Sigmoid colon (tissue), 7 donors: ENCODE results near the gene AANAT. TPM values are rescaled to one million over a fixed set of nuclear protein-coding genes. Genes with fewer than 3 reads are reported as not detected.

Experiments used
- DNase-seq: peaks from one replicate; pipeline ENCODE4 v3.0.0-alpha.2; 2019
- H3K27ac ChIP-seq, 4 donors: fragments of 200-600 bp; sonication (generic); one replicate each; pipeline ENCODE4 v1.5.1; 2016 to 2019; ENCODE audit warnings: mild to moderate bottlenecking in 1 of 4
- H3K27me3 ChIP-seq, 3 donors: fragments of 200-600 bp; sonication (generic); one replicate each; pipeline ENCODE4 v1.5.1; 2019; ENCODE audit warnings: mild to moderate bottlenecking in 1 of 3
- H3K36me3 ChIP-seq, 4 donors: fragments of 200-600 bp; sonication (generic); one replicate each; pipeline ENCODE4 v1.5.1; 2016 to 2019
- H3K4me1 ChIP-seq, 4 donors: fragments of 200-600 bp; sonication (generic); one replicate each; pipeline ENCODE4 v1.5.1; 2017 to 2019
- H3K4me3 ChIP-seq, 4 donors: fragments of 200-600 bp; sonication (generic); one replicate each; pipeline ENCODE4 v1.5.1; 2017 to 2019; ENCODE audit warnings: mild to moderate bottlenecking in 2 of 4, moderate library complexity in 1 of 4
- H3K9me3 ChIP-seq, 4 donors: fragments of 200-600 bp in 3 of 4; sonication (generic) in 3 of 4; one replicate each; pipeline versions ENCODE4 v1.5.1 to v1.6.1; 2013 to 2019
- EP300 ChIP-seq, 4 donors: sonication (generic); formaldehyde crosslinking; IDR thresholded peaks; one replicate each; pipeline ENCODE4 v1.6.1; 2017; ENCODE audit warnings: antibody characterized with exemption in 4 of 4
- POLR2A ChIP-seq, 2 donors: fragments of 450-650 bp; IDR thresholded peaks; one replicate each; pipeline ENCODE4 v1.6.1; 2016; ENCODE audit warnings: antibody characterized with exemption in 2 of 2, mild to moderate bottlenecking in 2 of 2, moderate library complexity in 2 of 2
- POLR2AphosphoS5 ChIP-seq, 4 donors: sonication (generic); formaldehyde crosslinking; IDR thresholded peaks; one replicate each; pipeline ENCODE4 v1.6.1; 2017; ENCODE audit warnings: antibody characterized with exemption in 4 of 4
- WGBS, 2 donors: extraction: QIAGEN DNeasy Blood & Tissue Kit; methylation state at CpG; one replicate each; pipeline ENCODE4 v1.1.7; 2013; 5-methylcytosine and 5-hydroxymethylcytosine counted together
- intact Hi-C: fragments of 100-400 bp; cut with DNase I; formaldehyde crosslinking; loops from one replicate; pipeline ENCODE4 v1.15.1; 2023
- polyA plus RNA-seq, 3 donors: library from polyadenylated mRNA; stranded (reverse); fragments of 200-250 nt; gene quantifications; one replicate each; pipeline ENCODE4 v1.2.3, GENCODE V29; 2013
- total RNA-seq, 4 donors: library from RNA; depleted of rRNA; stranded (reverse); fragments of >200 nt; gene quantifications; one replicate each; pipeline ENCODE4 v1.1.0, GENCODE V29; 2016
- TF ChIP-seq, protein P1 (sequence below), 4 experiments: fragments of 450-650 bp in 3 of 4; fragments of 200-600 bp in 1 of 4; IDR thresholded peaks; one replicate each; pipeline ENCODE4 v1.5.1; 2016 to 2019; ENCODE audit warnings: antibody characterized with exemption in 4 of 4, mild to moderate bottlenecking in 3 of 4, moderate library complexity in 2 of 4
- donor health status: healthy with polysubstance abuse.
- donor health status: Bipolar disorder and iron deficiency.
- donor health status: healthy.

The AANAT gene
- total and polyA plus RNA-seq, 7 donors = 0.12 TPM; not detected in 6

DNA sequence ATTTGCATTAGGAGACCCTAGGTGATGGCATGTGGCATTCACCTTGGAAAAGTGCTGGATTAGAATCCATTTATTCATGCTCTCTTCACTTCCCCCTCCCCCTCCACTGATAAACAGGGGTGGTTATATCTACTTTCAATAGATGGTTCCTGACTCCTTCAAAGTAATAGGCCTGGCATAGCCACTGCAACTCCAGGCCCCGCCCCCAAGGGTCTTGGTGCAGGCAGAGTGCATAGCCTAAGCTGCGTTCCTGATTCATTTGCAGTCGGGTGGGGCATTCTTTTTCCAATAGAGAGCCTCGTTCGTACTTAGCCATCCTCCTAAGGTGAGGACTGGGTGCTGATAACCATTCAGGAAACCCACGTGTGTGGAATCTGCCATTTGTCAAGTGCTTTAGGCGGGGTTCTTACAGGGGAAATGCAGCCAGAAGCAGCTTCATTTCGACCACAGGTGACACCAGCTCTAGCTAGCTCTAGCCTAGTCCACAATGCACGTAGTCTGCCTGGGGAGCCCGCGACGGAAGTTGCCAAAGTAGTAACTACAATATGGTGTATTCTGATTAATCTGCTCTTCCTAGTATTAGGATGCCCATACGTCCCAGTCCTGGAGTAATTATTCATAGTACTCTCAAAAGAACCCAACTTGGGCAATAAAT, 25.6 kb upstream of the AANAT start:
- Histone ChIP-seq H3K36me3 (no peaks in the 10 kb centered on the region), H3K9me3 (no peaks in the 10 kb centered on the region), H3K27me3 (no peaks in the 10 kb centered on the region), H3K4me3 (no peak overlapping the region), H3K4me1 (peaks cover 0 to 16% (median 8%) of the 10 kb centered on the region in 4 donors), H3K27ac (no peak overlapping the region)
- DNase-seq = no peak
- WGBS, 2 donors = 84 to 92% methylated on average over 13 of the region's 13 CpGs
- TF ChIP-seq, protein P1, sequence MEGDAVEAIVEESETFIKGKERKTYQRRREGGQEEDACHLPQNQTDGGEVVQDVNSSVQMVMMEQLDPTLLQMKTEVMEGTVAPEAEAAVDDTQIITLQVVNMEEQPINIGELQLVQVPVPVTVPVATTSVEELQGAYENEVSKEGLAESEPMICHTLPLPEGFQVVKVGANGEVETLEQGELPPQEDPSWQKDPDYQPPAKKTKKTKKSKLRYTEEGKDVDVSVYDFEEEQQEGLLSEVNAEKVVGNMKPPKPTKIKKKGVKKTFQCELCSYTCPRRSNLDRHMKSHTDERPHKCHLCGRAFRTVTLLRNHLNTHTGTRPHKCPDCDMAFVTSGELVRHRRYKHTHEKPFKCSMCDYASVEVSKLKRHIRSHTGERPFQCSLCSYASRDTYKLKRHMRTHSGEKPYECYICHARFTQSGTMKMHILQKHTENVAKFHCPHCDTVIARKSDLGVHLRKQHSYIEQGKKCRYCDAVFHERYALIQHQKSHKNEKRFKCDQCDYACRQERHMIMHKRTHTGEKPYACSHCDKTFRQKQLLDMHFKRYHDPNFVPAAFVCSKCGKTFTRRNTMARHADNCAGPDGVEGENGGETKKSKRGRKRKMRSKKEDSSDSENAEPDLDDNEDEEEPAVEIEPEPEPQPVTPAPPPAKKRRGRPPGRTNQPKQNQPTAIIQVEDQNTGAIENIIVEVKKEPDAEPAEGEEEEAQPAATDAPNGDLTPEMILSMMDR (IDR thresholded peaks at IDR 0.05) = no peak
- TF ChIP-seq POLR2A (IDR thresholded peaks at IDR 0.05) (no peak), EP300 (IDR thresholded peaks at IDR 0.05) (no peak), POLR2AphosphoS5 (IDR thresholded peaks at IDR 0.05) (no peak)
- intact Hi-C loops = no loop called here

DNA sequence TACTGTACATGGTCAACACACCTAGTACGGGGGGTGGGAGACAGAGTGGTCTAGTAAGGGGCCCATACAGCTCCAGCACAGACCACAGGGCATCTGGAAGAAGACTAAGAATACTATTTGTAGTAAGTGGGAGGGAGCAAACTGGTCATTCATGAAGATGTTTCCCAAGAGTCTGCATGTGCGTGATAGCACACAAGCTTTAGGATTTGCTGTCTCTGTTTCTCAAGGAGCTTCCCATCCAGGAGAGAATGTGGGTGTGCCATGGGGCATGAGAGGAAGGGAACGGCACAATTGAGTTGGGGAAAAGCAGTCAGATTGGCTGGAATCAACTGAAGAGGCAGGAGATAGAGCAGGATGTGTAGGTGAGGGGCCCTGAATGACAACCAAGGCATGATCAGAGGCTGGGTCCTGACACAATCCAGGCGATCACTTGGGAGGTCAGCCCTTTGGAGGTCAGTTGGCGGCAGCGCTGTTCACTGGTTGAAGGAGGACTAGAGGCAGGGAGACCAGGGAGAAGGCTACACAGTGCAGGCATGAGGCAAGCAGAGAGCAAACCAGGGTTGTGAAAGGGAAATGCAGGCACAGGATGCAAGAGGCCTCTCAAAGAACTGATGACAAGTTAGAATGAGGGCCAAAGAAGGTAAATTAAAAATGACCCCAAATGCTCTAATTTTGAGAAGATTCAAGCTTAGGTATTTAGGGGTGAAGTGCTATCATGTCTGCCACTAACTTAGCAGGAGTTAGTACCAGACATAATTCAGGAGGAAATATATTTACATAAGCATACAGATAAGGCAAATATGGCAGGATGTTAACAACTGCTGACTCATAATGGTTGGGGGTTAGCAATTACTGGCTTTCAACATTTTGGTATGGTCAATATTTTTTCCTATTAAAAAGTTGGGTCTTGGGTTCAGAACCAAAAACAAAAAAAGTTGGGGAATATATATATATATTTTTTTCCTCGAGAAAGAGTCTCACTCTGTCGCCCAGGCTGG, 24.8 kb upstream of the AANAT start:
- no peak overlapping the region for H3K27ac ChIP-seq
- intact Hi-C loops = no loop called here
- no peaks in the 10 kb centered on the region for H3K36me3 ChIP-seq
- H3K4me3 ChIP-seq = no peak overlapping the region
- no peak for TF ChIP-seq EP300 (IDR thresholded peaks at IDR 0.05)
- TF ChIP-seq, protein P1 (IDR thresholded peaks at IDR 0.05) = no peak
- no peak for TF ChIP-seq POLR2AphosphoS5 (IDR thresholded peaks at IDR 0.05)
- TF ChIP-seq POLR2A (IDR thresholded peaks at IDR 0.05) = no peak
- 95 to 97% methylated on average over 8 of the region's 8 CpGs for WGBS, 2 donors
- H3K27me3 ChIP-seq = no peaks in the 10 kb centered on the region
- DNase-seq = no peak
- no peaks in the 10 kb centered on the region for H3K9me3 ChIP-seq
- peaks cover 0 to 24% (median 13%) of the 10 kb centered on the region in 4 donors for H3K4me1 ChIP-seq

DNA sequence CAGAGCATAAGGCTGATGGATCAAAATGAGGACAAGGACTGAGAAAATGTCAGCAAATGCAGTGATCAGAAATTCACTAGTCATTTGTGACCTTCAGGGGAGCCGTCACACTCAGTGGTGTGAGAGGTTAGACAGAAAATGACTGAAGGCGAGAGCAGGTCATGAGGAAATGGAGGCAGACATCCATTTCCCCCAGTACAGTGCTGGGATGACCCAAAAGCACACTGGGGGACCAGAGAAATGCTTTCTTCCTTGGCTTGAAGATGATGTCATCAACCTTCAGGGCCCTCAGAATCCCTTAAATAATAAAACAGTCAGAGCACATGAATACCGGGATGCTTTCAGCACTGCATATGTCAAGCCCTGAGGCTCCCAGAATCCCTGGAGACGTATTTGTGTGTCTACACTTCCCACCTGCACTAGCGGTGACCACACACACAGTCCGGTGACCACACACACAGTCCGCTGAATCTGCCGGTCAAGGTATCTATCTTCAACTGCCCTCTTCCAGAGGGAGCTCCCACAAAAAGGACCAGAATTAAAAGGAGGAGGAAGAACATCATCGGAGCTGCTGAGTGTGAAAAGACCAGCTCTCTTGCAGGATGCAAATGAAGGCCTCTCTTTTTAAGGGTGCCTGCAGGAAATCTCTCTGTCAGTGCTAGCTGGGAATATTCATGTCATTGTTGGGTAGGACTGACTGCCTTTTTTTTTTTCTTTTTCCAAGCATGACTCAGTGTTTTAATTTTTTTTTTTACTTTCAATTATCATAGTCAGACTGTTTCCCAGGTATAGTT, 22.7 kb upstream of the AANAT start:
- DNase-seq = no peak
- intact Hi-C loops = no loop called here

More for the DNA sequence above, 22.7 kb upstream of the AANAT start:
- Histone ChIP-seq H3K27ac (no peak overlapping the region), H3K4me3 (no peak overlapping the region), H3K27me3 (no peaks in the 10 kb centered on the region), H3K36me3 (no peaks in the 10 kb centered on the region), H3K4me1 (peaks cover 0 to 36% (median 25%) of the 10 kb centered on the region in 4 donors), H3K9me3 (no peaks in the 10 kb centered on the region)
- TF ChIP-seq, protein P1 (IDR thresholded peaks at IDR 0.05) = no peak
- TF ChIP-seq EP300 (IDR thresholded peaks at IDR 0.05) (no peak), POLR2A (IDR thresholded peaks at IDR 0.05) (no peak), POLR2AphosphoS5 (IDR thresholded peaks at IDR 0.05) (no peak)
- WGBS, 2 donors = 84 to 89% methylated on average over 9 of the region's 9 CpGs
